DOHH2 (cell line): Measurements from ENCODE around the gene GPN1.

ENCODE experiments used
- CTCF ChIP-seq: fragments of 200-600 bp; sonication (generic); IDR thresholded peaks from one replicate; pipeline ENCODE4 v1.5.1; 2014; ENCODE audit warnings: antibody characterized with exemption, mild to moderate bottlenecking, low read depth, low read length; ENCODE audit not compliant: poor library complexity, severe bottlenecking
- EZH2phosphoT487 ChIP-seq: fragments of 200-600 bp; sonication (generic); IDR thresholded peaks from 2 replicates; pipeline ENCODE4 v1.6.1; 2017; ENCODE audit warnings: borderline replicate concordance, mild to moderate bottlenecking, antibody characterized with exemption, low read length, moderate library complexity, mixed read lengths

GRCh38 chr2:27697660-27698059, 68.8 kb downstream of the GPN1 start:
- TF ChIP-seq CTCF, result no peak
- no peak for TF ChIP-seq EZH2phosphoT487
